K562 (cell line): ENCODE data around the gene P2RY8. TPM values are rescaled to one million over a fixed set of nuclear protein-coding genes. Genes with fewer than 3 reads are reported as not detected.

ENCODE experiments used
- ATAC-seq: fragments of 200-7000 bp; cut with Tn5 transposase; 3 replicates; pipeline ENCODE4 v1.9.1; 2020; ENCODE audit warnings: moderate library complexity
- BruUV-seq: library from RNA; stranded (reverse); fragments of 400-500 nt; replicated peaks from 2 replicates; lab custom pipeline; 2021; lab: Mats Ljungman, UMichigan
- CTCF ChIA-PET: fragments of 300-600 bp; formaldehyde crosslinking; extraction: SDS; loops from one replicate; lab custom pipeline; 2021; ENCODE audit warnings: low intra/inter-chr PET ratio; lab: Yijun Ruan, JAX
- POLR2A ChIA-PET: fragments of 300-600, 350-650 bp; sonication (Branson Sonifier 250); formaldehyde crosslinking; extraction: SDS; loops from one replicate; lab custom pipeline; 2021; ENCODE audit warnings: antibody characterized with exemption, inconsistent platforms; lab: Yijun Ruan, JAX
- DNase-seq, 4 experiments: peaks; one replicate each; pipeline versions ENCODE4 v3.0.0 to v3.0.0-alpha.2; 2011 to 2018; ENCODE audit warnings: low spot score in 3 of 4, mixed read lengths in 3 of 4; ENCODE audit errors: extremely low read depth in 1 of 4
- FAIRE-seq: peaks from 2 replicates; lab custom pipeline; 2011; peaks lifted over from hg19 to GRCh38; lab: Jason Lieb, UNC
- H2AFZ ChIP-seq: 2 replicates; pipeline ENCODE4 v1.6.0; 2011; ENCODE audit warnings: low read depth, low read length, control low read depth, inconsistent platforms
- H3K27ac ChIP-seq: fragments of 200-600 bp; 3 replicates; pipeline ENCODE4 v1.8.0; 2011; ENCODE audit warnings: low read depth, mild to moderate bottlenecking, control low read depth, inconsistent platforms, low read length, moderate library complexity, mixed read lengths; ENCODE audit errors: extremely low read depth
- H3K27me3 ChIP-seq, 2 experiments: fragments of 300-600 bp in 1 of 2; 2 replicates in 1 of 2; 3 replicates in 1 of 2; pipeline versions ENCODE4 v1.6.0 to v1.8.0; 2011; ENCODE audit warnings: inconsistent platforms in 2 of 2, low read length in 2 of 2, mild to moderate bottlenecking in 1 of 2, mixed read lengths in 1 of 2, moderate library complexity in 1 of 2; ENCODE audit not compliant: control insufficient read depth in 2 of 2, insufficient read depth in 2 of 2
- H3K36me3 ChIP-seq: fragments of 300-600 bp; 3 replicates; pipeline ENCODE4 v1.8.0; 2011; ENCODE audit warnings: mild to moderate bottlenecking, low read length, inconsistent platforms; ENCODE audit not compliant: control insufficient read depth, insufficient read depth
- H3K4me1 ChIP-seq, 2 experiments: fragments of 200-600 bp in 1 of 2; replicated peaks in 1 of 2; 2 replicates in 1 of 2; 3 replicates in 1 of 2; pipeline versions ENCODE4 v1.5.1 to v1.8.0; 2011; ENCODE audit warnings: inconsistent platforms in 2 of 2, low read length in 2 of 2, mild to moderate bottlenecking in 1 of 2, mixed read lengths in 1 of 2, moderate library complexity in 1 of 2; ENCODE audit not compliant: control insufficient read depth in 2 of 2, insufficient read depth in 2 of 2
- H3K4me2 ChIP-seq: 2 replicates; pipeline ENCODE4 v1.6.1; 2011; ENCODE audit warnings: low read length, control low read depth, inconsistent platforms, mixed read lengths; ENCODE audit not compliant: insufficient read depth
- H3K4me3 ChIP-seq: fragments of 200-600 bp; sonication (generic), shearing (Covaris generic); 2 replicates; pipeline ENCODE4 v1.5.1; 2016; ENCODE audit warnings: control low read depth, inconsistent platforms
- H3K79me2 ChIP-seq: fragments of 200-600 bp; 3 replicates; pipeline ENCODE4 v1.8.0; 2011; ENCODE audit warnings: low read length, inconsistent platforms; ENCODE audit not compliant: control insufficient read depth, insufficient read depth
- H3K9ac ChIP-seq, 2 experiments: 2 replicates each; pipeline versions ENCODE4 v1.6.0 to v1.6.1; 2011; ENCODE audit warnings: low read depth in 2 of 2, low read length in 2 of 2, control low read depth in 1 of 2, inconsistent platforms in 1 of 2, mild to moderate bottlenecking in 1 of 2, mixed read lengths in 1 of 2; ENCODE audit not compliant: insufficient read depth in 1 of 2
- H3K9me1 ChIP-seq: one replicate; pipeline ENCODE4 v1.6.0; 2011; ENCODE audit warnings: inconsistent platforms, mild to moderate bottlenecking, low read length, moderate library complexity; ENCODE audit not compliant: control insufficient read depth, insufficient read depth
- H3K9me3 ChIP-seq: replicated peaks from 2 replicates; pipeline ENCODE4 v1.5.1; 2011; ENCODE audit warnings: low read depth, low read length, inconsistent platforms; ENCODE audit not compliant: control insufficient read depth, insufficient read depth
- H4K20me1 ChIP-seq: replicated peaks from 2 replicates; pipeline ENCODE4 v1.6.1; 2011; ENCODE audit warnings: low read length, inconsistent platforms, mixed read lengths; ENCODE audit not compliant: control insufficient read depth, insufficient read depth
- DACH1 ChIP-seq: fragments of 450-650 bp; IDR thresholded peaks from 2 replicates; pipeline ENCODE4 v1.6.1; 2018; ENCODE audit not compliant: partially characterized antibody
- HES1 ChIP-seq: fragments of 450-650 bp; IDR thresholded peaks from 2 replicates; pipeline ENCODE4 v1.6.1; 2016; ENCODE audit warnings: low read depth, mild to moderate bottlenecking, moderate library complexity
- NKRF ChIP-seq: fragments of 450-650 bp; IDR thresholded peaks from 2 replicates; pipeline ENCODE4 v1.6.1; 2016; ENCODE audit warnings: borderline replicate concordance
- PHB ChIP-seq: fragments of 250-450 bp; sonication (Bioruptor Pico); IDR thresholded peaks from 2 replicates; pipeline ENCODE4 v1.5.0; 2021
- TEAD2 ChIP-seq: fragments of 450-650 bp; IDR thresholded peaks from 2 replicates; pipeline ENCODE4 v1.6.1; 2016; ENCODE audit warnings: missing genetic modification characterization, control low read depth, missing compliant biosample characterization
- ZNF121 ChIP-seq: sonication (generic); formaldehyde crosslinking; conservative IDR thresholded peaks from 2 replicates; pipeline ENCODE4 v1.8.0; 2022; ENCODE audit warnings: missing genetic modification reagents
- ZNF655 ChIP-seq: fragments of 250-450 bp; sonication (Bioruptor Pico); IDR thresholded peaks from 2 replicates; pipeline ENCODE4 v1.5.0; 2021
- WGBS: fragments of 100-300 bp; shearing (Covaris generic); methylation state at CpG from one replicate; pipeline ENCODE4 v1.1.6; 2016; ENCODE audit warnings: low coverage, mixed read lengths; ENCODE audit not compliant: insufficient coverage; ENCODE audit errors: missing lambda C conversion rate; 5-methylcytosine and 5-hydroxymethylcytosine counted together
- in situ Hi-C: fragments of 300-500 bp; cut with MboI; formaldehyde crosslinking; loops from 4 replicates; pipeline ENCODE4 v1.15.0; 2018; ENCODE audit warnings: inconsistent platforms, mixed read lengths
- intact Hi-C: fragments of 100-400 bp; cut with micrococcal nuclease; formaldehyde crosslinking; loops from 2 replicates; pipeline ENCODE4 v1.14.2; 2022
- polyA plus RNA-seq, 8 experiments: library from polyadenylated mRNA; depleted of rRNA in 4 of 8; stranded (reverse) in 5 of 8; unstranded in 3 of 8; fragments of >200 nt; fragmentation: Nextera tagmentation in 2 of 8; fragmentation: Illumina TruSeq in 1 of 8; extraction: Ambion mirVana in 2 of 8; extraction: Trizol in 1 of 8; gene quantifications; 2 replicates each; pipeline versions ENCODE4 v1.2.1 to v1.2.3, GENCODE V29; 2011 to 2014; ENCODE audit warnings: inconsistent platforms in 1 of 8, missing spikeins in 1 of 8
- total RNA-seq, 7 experiments: library from RNA; depleted of rRNA in 6 of 7; stranded (reverse); fragments of >200 nt in 6 of 7; fragmentation: Illumina TruSeq in 2 of 7; extraction: Trizol in 2 of 7; gene quantifications; 2 replicates each; pipeline versions ENCODE4 v1.2.1 to v1.2.3, GENCODE V29; 2011 to 2021; ENCODE audit warnings: low replicate concordance in 1 of 7
- TF ChIP-seq, protein P1 (sequence below): fragments of 250-450 bp; sonication (Bioruptor Pico); IDR thresholded peaks from 2 replicates; pipeline ENCODE4 v1.8.0; 2022; ENCODE audit warnings: moderate library complexity, mild to moderate bottlenecking, inconsistent platforms
- TF ChIP-seq, protein P2 (sequence below), 2 experiments: fragments of 250-450 bp in 1 of 2; fragments of 450-650 bp in 1 of 2; sonication (Bioruptor Pico) in 1 of 2; IDR thresholded peaks; 2 replicates each; pipeline versions ENCODE4 v1.6.1 to v1.8.0; 2016 to 2021; ENCODE audit warnings: mild to moderate bottlenecking in 2 of 2, moderate library complexity in 2 of 2, missing compliant biosample characterization in 1 of 2, missing genetic modification characterization in 1 of 2

P2RY8 gene
- total and polyA plus RNA-seq, 9 of the 15 experiments (the other 6 are each of a cell fraction or from before 2014, with no cell fraction given) = 0.04 to 0.69 (median 0.08) TPM; not detected in 3

- POLR2A ChIA-PET = no interaction called here
- H3K9me1 ChIP-seq = no peaks in the 10 kb centered on the region
- H3K4me1 ChIP-seq = peaks cover 0 to 4% of the 10 kb centered on the region in 2 experiments; a peak in 2 of 5 replicates
- WGBS = 93% methylated on average over 9 of the region's 10 CpGs
- peaks cover 3% of the 10 kb centered on the region; the same call in 1 of the 3 replicates for H3K36me3 ChIP-seq
- H3K4me3 ChIP-seq = no peak overlapping the region
- H3K27ac ChIP-seq = no peak overlapping the region
- DNase-seq (no peak), FAIRE-seq (no peak), ATAC-seq (no peak)
- H4K20me1 ChIP-seq = no peaks in the 10 kb centered on the region
- CTCF ChIA-PET = no interaction called here
- H3K79me2 ChIP-seq = no peaks in the 10 kb centered on the region
- no TSS peak for BruUV-seq
- no peak overlapping the region for H3K4me2 ChIP-seq
- no peaks in the 10 kb centered on the region for H3K27me3 ChIP-seq
- no peak overlapping the region for H3K9ac ChIP-seq
- no peak overlapping the region for H2AFZ ChIP-seq
- intact Hi-C loops (no loop called here), in situ Hi-C loops (loop anchor here (10.0 kb wide), 1 partner anchor 186 kb away; no protein-coding TSS in a partner anchor)
- TF ChIP-seq ZNF655 (CRISPR knock-in tag) (no peak), ZNF121 (peak; percentile 61)
- H3K9me3 ChIP-seq = no peaks in the 10 kb centered on the region
These were observed 106.5 kb downstream of the P2RY8 start for GRCh38 chrX:1430451-1430850.

DNA sequence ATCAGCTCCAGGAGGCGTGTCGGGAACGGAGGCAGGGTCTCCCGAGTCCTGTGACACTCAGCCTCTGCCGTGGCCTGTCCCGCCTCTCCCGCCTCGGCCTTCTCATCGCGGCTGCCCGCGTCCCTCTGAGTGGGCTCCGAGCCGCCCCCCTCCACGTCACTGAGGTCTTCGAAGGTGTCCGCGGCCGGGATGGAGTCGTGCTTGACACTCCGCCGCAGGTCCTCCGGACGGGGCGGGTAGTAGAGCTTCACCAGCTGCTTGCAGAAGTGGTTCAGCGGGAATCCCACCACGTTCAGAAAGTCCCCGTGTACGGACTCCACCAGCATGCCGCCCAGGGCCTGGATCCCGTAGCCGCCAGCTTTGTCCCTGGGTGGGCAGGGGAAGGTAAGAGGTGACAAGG is 109.2 kb downstream of the P2RY8 start:
- no peak overlapping the region for H3K4me2 ChIP-seq
- no peak overlapping the region for H3K4me3 ChIP-seq
- no peak overlapping the region for H3K9ac ChIP-seq
- no peaks in the 10 kb centered on the region for H3K79me2 ChIP-seq
- BruUV-seq = no TSS peak
- no peaks in the 10 kb centered on the region for H3K9me3 ChIP-seq
- POLR2A ChIA-PET = no interaction called here
- no peak for ATAC-seq
- no peaks in the 10 kb centered on the region for H3K27me3 ChIP-seq
- peaks cover 5% of the 10 kb centered on the region; the same call in 1 of the 3 replicates for H3K36me3 ChIP-seq
- H3K9me1 ChIP-seq = no peaks in the 10 kb centered on the region
- H2AFZ ChIP-seq = no peak overlapping the region
- H4K20me1 ChIP-seq = no peaks in the 10 kb centered on the region
- 90% methylated on average over 7 of the region's 32 CpGs for WGBS
- peaks cover 0 to 4% of the 10 kb centered on the region in 2 experiments; a peak in 1 of 5 replicates for H3K4me1 ChIP-seq
- no peak for DNase-seq
- no peak overlapping the region for H3K27ac ChIP-seq
- CTCF ChIA-PET = no interaction called here
- in situ Hi-C loops = no loop called here
- no peak for FAIRE-seq
- intact Hi-C loops = no loop called here
- no peak for TF ChIP-seq NKRF
- TF ChIP-seq, protein P1, sequence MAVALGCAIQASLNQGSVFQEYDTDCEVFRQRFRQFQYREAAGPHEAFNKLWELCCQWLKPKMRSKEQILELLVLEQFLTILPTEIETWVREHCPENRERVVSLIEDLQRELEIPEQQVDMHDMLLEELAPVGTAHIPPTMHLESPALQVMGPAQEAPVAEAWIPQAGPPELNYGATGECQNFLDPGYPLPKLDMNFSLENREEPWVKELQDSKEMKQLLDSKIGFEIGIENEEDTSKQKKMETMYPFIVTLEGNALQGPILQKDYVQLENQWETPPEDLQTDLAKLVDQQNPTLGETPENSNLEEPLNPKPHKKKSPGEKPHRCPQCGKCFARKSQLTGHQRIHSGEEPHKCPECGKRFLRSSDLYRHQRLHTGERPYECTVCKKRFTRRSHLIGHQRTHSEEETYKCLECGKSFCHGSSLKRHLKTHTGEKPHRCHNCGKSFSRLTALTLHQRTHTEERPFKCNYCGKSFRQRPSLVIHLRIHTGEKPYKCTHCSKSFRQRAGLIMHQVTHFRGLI (CRISPR knock-in tag) = no peak
- TF ChIP-seq HES1 = no peak
- TF ChIP-seq, protein P2, sequence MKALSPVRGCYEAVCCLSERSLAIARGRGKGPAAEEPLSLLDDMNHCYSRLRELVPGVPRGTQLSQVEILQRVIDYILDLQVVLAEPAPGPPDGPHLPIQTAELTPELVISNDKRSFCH (CRISPR knock-in tag; IDR thresholded peaks at IDR 0.05) = no peak
- TF ChIP-seq, protein P2 (tag; IDR thresholded peaks at IDR 0.05) = no peak
- no peak for TF ChIP-seq DACH1
- TF ChIP-seq TEAD2 = no peak
- no peak for TF ChIP-seq PHB (CRISPR knock-in tag)
